ENCODE measurements around the gene SFTPB.

DNA sequence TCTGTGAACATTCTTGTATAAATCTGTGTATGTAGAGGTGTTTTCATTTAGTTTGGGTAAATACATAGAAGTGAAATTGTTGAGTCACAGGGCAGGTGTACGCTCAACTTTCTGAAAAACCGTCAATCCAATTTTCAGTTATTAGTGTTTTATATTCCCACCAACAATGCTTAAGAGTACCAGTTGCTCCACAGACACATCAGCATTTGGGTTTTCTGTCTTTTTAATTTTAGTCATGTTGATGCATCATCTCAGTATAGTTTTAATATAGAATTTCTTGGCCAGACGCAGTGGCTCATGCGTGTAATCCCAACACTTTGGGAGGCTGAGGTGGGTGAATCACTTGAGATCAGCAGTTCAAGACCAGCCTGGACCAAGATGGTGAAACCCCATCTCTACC is 22.9 kb upstream of the SFTPB start:
- TF ChIP-seq, protein P1, sequence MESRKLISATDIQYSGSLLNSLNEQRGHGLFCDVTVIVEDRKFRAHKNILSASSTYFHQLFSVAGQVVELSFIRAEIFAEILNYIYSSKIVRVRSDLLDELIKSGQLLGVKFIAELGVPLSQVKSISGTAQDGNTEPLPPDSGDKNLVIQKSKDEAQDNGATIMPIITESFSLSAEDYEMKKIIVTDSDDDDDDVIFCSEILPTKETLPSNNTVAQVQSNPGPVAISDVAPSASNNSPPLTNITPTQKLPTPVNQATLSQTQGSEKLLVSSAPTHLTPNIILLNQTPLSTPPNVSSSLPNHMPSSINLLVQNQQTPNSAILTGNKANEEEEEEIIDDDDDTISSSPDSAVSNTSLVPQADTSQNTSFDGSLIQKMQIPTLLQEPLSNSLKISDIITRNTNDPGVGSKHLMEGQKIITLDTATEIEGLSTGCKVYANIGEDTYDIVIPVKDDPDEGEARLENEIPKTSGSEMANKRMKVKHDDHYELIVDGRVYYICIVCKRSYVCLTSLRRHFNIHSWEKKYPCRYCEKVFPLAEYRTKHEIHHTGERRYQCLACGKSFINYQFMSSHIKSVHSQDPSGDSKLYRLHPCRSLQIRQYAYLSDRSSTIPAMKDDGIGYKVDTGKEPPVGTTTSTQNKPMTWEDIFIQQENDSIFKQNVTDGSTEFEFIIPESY (IDR thresholded peaks at IDR 0.05): no peak
- no peak for TF ChIP-seq GABPA (IDR thresholded peaks at IDR 0.05 in 1 of 2, conservative IDR thresholded peaks at IDR 0.05 in 1 of 2)
- TF ChIP-seq SP1 (IDR thresholded peaks at IDR 0.05): no peak
- TF ChIP-seq, protein P2, sequence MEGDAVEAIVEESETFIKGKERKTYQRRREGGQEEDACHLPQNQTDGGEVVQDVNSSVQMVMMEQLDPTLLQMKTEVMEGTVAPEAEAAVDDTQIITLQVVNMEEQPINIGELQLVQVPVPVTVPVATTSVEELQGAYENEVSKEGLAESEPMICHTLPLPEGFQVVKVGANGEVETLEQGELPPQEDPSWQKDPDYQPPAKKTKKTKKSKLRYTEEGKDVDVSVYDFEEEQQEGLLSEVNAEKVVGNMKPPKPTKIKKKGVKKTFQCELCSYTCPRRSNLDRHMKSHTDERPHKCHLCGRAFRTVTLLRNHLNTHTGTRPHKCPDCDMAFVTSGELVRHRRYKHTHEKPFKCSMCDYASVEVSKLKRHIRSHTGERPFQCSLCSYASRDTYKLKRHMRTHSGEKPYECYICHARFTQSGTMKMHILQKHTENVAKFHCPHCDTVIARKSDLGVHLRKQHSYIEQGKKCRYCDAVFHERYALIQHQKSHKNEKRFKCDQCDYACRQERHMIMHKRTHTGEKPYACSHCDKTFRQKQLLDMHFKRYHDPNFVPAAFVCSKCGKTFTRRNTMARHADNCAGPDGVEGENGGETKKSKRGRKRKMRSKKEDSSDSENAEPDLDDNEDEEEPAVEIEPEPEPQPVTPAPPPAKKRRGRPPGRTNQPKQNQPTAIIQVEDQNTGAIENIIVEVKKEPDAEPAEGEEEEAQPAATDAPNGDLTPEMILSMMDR (IDR thresholded peaks at IDR 0.05; ENCODE audit: low read depth, low read length, missing input control): no peak
- TF ChIP-seq JUND (IDR thresholded peaks at IDR 0.05): no peak
- TF ChIP-seq, protein P3, sequence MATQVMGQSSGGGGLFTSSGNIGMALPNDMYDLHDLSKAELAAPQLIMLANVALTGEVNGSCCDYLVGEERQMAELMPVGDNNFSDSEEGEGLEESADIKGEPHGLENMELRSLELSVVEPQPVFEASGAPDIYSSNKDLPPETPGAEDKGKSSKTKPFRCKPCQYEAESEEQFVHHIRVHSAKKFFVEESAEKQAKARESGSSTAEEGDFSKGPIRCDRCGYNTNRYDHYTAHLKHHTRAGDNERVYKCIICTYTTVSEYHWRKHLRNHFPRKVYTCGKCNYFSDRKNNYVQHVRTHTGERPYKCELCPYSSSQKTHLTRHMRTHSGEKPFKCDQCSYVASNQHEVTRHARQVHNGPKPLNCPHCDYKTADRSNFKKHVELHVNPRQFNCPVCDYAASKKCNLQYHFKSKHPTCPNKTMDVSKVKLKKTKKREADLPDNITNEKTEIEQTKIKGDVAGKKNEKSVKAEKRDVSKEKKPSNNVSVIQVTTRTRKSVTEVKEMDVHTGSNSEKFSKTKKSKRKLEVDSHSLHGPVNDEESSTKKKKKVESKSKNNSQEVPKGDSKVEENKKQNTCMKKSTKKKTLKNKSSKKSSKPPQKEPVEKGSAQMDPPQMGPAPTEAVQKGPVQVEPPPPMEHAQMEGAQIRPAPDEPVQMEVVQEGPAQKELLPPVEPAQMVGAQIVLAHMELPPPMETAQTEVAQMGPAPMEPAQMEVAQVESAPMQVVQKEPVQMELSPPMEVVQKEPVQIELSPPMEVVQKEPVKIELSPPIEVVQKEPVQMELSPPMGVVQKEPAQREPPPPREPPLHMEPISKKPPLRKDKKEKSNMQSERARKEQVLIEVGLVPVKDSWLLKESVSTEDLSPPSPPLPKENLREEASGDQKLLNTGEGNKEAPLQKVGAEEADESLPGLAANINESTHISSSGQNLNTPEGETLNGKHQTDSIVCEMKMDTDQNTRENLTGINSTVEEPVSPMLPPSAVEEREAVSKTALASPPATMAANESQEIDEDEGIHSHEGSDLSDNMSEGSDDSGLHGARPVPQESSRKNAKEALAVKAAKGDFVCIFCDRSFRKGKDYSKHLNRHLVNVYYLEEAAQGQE (IDR thresholded peaks at IDR 0.05): no peak
- TF ChIP-seq EGR1 (IDR thresholded peaks at IDR 0.05; ENCODE audit: low read depth in 2 of 2): no peak
- no peak for TF ChIP-seq TAF1 (conservative IDR thresholded peaks at IDR 0.05)
- TF ChIP-seq, protein P4, sequence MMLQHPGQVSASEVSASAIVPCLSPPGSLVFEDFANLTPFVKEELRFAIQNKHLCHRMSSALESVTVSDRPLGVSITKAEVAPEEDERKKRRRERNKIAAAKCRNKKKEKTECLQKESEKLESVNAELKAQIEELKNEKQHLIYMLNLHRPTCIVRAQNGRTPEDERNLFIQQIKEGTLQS (IDR thresholded peaks at IDR 0.05): no peak
- TF ChIP-seq, protein P5, sequence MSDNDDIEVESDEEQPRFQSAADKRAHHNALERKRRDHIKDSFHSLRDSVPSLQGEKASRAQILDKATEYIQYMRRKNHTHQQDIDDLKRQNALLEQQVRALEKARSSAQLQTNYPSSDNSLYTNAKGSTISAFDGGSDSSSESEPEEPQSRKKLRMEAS (IDR thresholded peaks at IDR 0.05): no peak
- TF ChIP-seq HNF4A (conservative IDR thresholded peaks at IDR 0.05): no peak

All from liver (tissue), 3 donors.